NCI-H128 (cell line): ENCODE measurements around the gene CLSTN2.

Source experiments
- DNase-seq: peaks from one replicate; lab custom pipeline; 2025; ENCODE audit not compliant: unreplicated experiment; lab: John Stamatoyannopoulos, UW

CLSTN2 gene

GRCh38 chr3:140004271-140004670, 69.3 kb downstream of the CLSTN2 start:
- DNase-seq: no peak

GRCh38 chr3:140006331-140006730, 71.3 kb downstream of the CLSTN2 start:
- DNase-seq: no peak

GRCh38 chr3:140007081-140007480, 72.1 kb downstream of the CLSTN2 start:
- DNase-seq: no peak

- no peak for DNase-seq
Observed at GRCh38 chr3:140007911-140008869, 73.2 kb downstream of the CLSTN2 start.

GRCh38 chr3:140010391-140010790, 75.4 kb downstream of the CLSTN2 start:
- no peak for DNase-seq

GRCh38 chr3:140011086-140011485, 76.1 kb downstream of the CLSTN2 start:
- DNase-seq: no peak

GRCh38 chr3:140011611-140012277, 76.8 kb downstream of the CLSTN2 start:
- no peak for DNase-seq

GRCh38 chr3:140013220-140013619, 78.2 kb downstream of the CLSTN2 start:
- no peak for DNase-seq

- DNase-seq: no peak
Observed at GRCh38 chr3:140014831-140015495, 80.0 kb downstream of the CLSTN2 start.

- no peak for DNase-seq
Observed at GRCh38 chr3:140015741-140016140, 80.8 kb downstream of the CLSTN2 start.

- no peak for DNase-seq
Observed at GRCh38 chr3:140018556-140018955, 83.6 kb downstream of the CLSTN2 start.

- no peak for DNase-seq
Observed at GRCh38 chr3:140019946-140020345, 85.0 kb downstream of the CLSTN2 start.

GRCh38 chr3:140020541-140020940, 85.6 kb downstream of the CLSTN2 start:
- DNase-seq: no peak

GRCh38 chr3:140021269-140021668, 86.3 kb downstream of the CLSTN2 start:
- DNase-seq: no peak

GRCh38 chr3:140022066-140022770, 87.2 kb downstream of the CLSTN2 start:
- no peak for DNase-seq

- no peak for DNase-seq
Observed at GRCh38 chr3:140023616-140024530, 88.9 kb downstream of the CLSTN2 start.

- no peak for DNase-seq
Observed at GRCh38 chr3:140031170-140031569, 96.2 kb downstream of the CLSTN2 start.

GRCh38 chr3:140034058-140034457, 99.1 kb downstream of the CLSTN2 start:
- DNase-seq: no peak

GRCh38 chr3:140035871-140036270, 100.9 kb downstream of the CLSTN2 start:
- no peak for DNase-seq

GRCh38 chr3:140050396-140050795, 115.4 kb downstream of the CLSTN2 start:
- DNase-seq: no peak
